Tibial nerve (tissue), 3 donors: Measurements from ENCODE around the gene SUMF1.

Experiments
- POLR2A ChIP-seq, 2 donors: fragments of 450-650 bp; IDR thresholded peaks; one replicate each; pipeline ENCODE4 v1.6.1; 2017; ENCODE audit warnings: antibody characterized with exemption in 2 of 2, mild to moderate bottlenecking in 2 of 2, moderate library complexity in 2 of 2
- TF ChIP-seq, protein P1 (sequence below), 5 experiments: fragments of 200-600 bp in 3 of 5; fragments of 450-650 bp in 2 of 5; sonication (generic) in 3 of 5; IDR thresholded peaks; one replicate each; pipeline ENCODE4 v1.5.1; 2016 to 2019; ENCODE audit warnings: antibody characterized with exemption in 5 of 5, mild to moderate bottlenecking in 3 of 5, moderate library complexity in 2 of 5

GRCh38 chr3:4408958-4409357 is 58.1 kb downstream of the SUMF1 start:
- TF ChIP-seq, protein P1, sequence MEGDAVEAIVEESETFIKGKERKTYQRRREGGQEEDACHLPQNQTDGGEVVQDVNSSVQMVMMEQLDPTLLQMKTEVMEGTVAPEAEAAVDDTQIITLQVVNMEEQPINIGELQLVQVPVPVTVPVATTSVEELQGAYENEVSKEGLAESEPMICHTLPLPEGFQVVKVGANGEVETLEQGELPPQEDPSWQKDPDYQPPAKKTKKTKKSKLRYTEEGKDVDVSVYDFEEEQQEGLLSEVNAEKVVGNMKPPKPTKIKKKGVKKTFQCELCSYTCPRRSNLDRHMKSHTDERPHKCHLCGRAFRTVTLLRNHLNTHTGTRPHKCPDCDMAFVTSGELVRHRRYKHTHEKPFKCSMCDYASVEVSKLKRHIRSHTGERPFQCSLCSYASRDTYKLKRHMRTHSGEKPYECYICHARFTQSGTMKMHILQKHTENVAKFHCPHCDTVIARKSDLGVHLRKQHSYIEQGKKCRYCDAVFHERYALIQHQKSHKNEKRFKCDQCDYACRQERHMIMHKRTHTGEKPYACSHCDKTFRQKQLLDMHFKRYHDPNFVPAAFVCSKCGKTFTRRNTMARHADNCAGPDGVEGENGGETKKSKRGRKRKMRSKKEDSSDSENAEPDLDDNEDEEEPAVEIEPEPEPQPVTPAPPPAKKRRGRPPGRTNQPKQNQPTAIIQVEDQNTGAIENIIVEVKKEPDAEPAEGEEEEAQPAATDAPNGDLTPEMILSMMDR (IDR thresholded peaks at IDR 0.05): no peak
- no peak for TF ChIP-seq POLR2A (IDR thresholded peaks at IDR 0.05)
